Transverse colon (tissue), 3 donors: ENCODE measurements around the gene SETD5.

Experiments used
- POLR2A ChIP-seq: fragments of 450-650 bp; IDR thresholded peaks from one replicate; pipeline ENCODE4 v1.6.1; 2016; ENCODE audit warnings: antibody characterized with exemption, mild to moderate bottlenecking, moderate library complexity
- TF ChIP-seq, protein P1 (sequence below), 5 experiments: fragments of 200-600 bp in 3 of 5; fragments of 450-650 bp in 2 of 5; sonication (generic) in 3 of 5; IDR thresholded peaks; 1 replicate in 2 of 5; 2 replicates in 3 of 5; pipeline ENCODE4 v1.5.1; 2016 to 2017; ENCODE audit warnings: antibody characterized with exemption in 5 of 5, inconsistent platforms in 3 of 5, mild to moderate bottlenecking in 2 of 5, moderate library complexity in 1 of 5

DNA sequence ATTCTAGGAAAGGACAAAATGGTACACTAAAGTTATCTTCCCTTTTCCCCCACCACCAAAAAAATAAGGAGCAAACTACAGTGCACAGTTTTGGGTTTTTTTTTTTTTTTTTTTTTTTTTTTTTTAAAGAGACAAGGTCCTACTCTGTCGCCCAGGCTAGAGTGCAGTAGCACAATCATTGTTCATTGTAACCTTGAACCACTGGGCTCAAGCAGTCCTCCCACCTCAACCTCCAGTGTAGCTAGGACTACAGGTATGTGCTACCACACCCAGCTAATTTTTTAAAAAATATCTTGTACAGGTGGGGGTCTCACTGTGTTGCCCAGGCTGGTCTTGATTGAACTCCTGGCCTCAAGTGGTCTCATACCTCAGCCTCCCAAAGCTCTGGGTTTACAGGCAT, 14.9 kb downstream of the SETD5 start:
- TF ChIP-seq, protein P1, sequence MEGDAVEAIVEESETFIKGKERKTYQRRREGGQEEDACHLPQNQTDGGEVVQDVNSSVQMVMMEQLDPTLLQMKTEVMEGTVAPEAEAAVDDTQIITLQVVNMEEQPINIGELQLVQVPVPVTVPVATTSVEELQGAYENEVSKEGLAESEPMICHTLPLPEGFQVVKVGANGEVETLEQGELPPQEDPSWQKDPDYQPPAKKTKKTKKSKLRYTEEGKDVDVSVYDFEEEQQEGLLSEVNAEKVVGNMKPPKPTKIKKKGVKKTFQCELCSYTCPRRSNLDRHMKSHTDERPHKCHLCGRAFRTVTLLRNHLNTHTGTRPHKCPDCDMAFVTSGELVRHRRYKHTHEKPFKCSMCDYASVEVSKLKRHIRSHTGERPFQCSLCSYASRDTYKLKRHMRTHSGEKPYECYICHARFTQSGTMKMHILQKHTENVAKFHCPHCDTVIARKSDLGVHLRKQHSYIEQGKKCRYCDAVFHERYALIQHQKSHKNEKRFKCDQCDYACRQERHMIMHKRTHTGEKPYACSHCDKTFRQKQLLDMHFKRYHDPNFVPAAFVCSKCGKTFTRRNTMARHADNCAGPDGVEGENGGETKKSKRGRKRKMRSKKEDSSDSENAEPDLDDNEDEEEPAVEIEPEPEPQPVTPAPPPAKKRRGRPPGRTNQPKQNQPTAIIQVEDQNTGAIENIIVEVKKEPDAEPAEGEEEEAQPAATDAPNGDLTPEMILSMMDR (IDR thresholded peaks at IDR 0.05), result no peak
- TF ChIP-seq POLR2A, result no peak
